Measurements from ENCODE around the gene THEMIS.
"Not testable (repeated sequence)": the region's sequence is repeated elsewhere in the genome, so short reads cannot be mapped to it uniquely, and the experiment has no call there.

Gene THEMIS

GRCh38 chr6:127912914-127913313 lies 12.1 kb upstream of the THEMIS start:
- no peak for DNase-seq

- no peak for DNase-seq
Measured at GRCh38 chr6:127907960-127908640, 7.2 kb upstream of the THEMIS start.

GRCh38 chr6:127904160-127904559 lies 3.3 kb upstream of the THEMIS start:
- no peak for DNase-seq

- DNase-seq: no peak
Measured at GRCh38 chr6:127902933-127903332, 2.1 kb upstream of the THEMIS start.

- no peak for DNase-seq
Measured at GRCh38 chr6:127897484-127897883, 3.4 kb downstream of the THEMIS start.

- no peak for DNase-seq
Measured at GRCh38 chr6:127894051-127894450, 6.8 kb downstream of the THEMIS start.

GRCh38 chr6:127893541-127893940 lies 7.3 kb downstream of the THEMIS start:
- DNase-seq: no peak

- no peak for DNase-seq
Measured at GRCh38 chr6:127891731-127892326, 9.0 kb downstream of the THEMIS start.

GRCh38 chr6:127886603-127887002 lies 14.3 kb downstream of the THEMIS start:
- no peak for DNase-seq

- DNase-seq: no peak
Measured at GRCh38 chr6:127884134-127884533, 16.7 kb downstream of the THEMIS start.

GRCh38 chr6:127881949-127882348 lies 18.9 kb downstream of the THEMIS start:
- DNase-seq: not testable (repeated sequence)

- DNase-seq: no peak
Measured at GRCh38 chr6:127880429-127880828, 20.4 kb downstream of the THEMIS start.

- peak; percentile 20 for DNase-seq
Measured at GRCh38 chr6:127879685-127880084, 21.2 kb downstream of the THEMIS start.

GRCh38 chr6:127878115-127878514 lies 22.7 kb downstream of the THEMIS start:
- no peak for DNase-seq

GRCh38 chr6:127877231-127877630 lies 23.6 kb downstream of the THEMIS start:
- no peak for DNase-seq

GRCh38 chr6:127869772-127870404 lies 31.0 kb downstream of the THEMIS start:
- DNase-seq: no peak

GRCh38 chr6:127869183-127869582 lies 31.7 kb downstream of the THEMIS start:
- DNase-seq: no peak

- DNase-seq: peak; percentile 9
Measured at GRCh38 chr6:127868338-127868737, 32.5 kb downstream of the THEMIS start.

GRCh38 chr6:127866766-127867165 lies 34.1 kb downstream of the THEMIS start:
- no peak for DNase-seq

- no peak for DNase-seq
Measured at GRCh38 chr6:127865108-127865507, 35.8 kb downstream of the THEMIS start.

GRCh38 chr6:127864701-127865100 lies 36.2 kb downstream of the THEMIS start:
- DNase-seq: no peak

- no peak for DNase-seq
Measured at GRCh38 chr6:127860723-127861122, 40.1 kb downstream of the THEMIS start.

- peak; percentile 3 for DNase-seq
Measured at GRCh38 chr6:127859956-127860355, 40.9 kb downstream of the THEMIS start.
